Testis (tissue), 3 donors: ENCODE results near the gene AKAP14. TPM values are rescaled to one million over a fixed set of nuclear protein-coding genes. Genes with fewer than 3 reads are reported as not detected.
A peak's percentile ranks its signal among the peaks of the same experiment; 100 is the strongest.

Experiments
- DNase-seq: peaks from one replicate; pipeline ENCODE4 v3.0.0-alpha.2; 2019
- H3K27ac ChIP-seq, 2 donors: fragments of 200-600 bp; sonication (generic); one replicate each; pipeline ENCODE4 v1.5.1; 2019
- H3K27me3 ChIP-seq: fragments of 200-600 bp; sonication (generic); one replicate; pipeline ENCODE4 v1.5.1; 2019
- H3K36me3 ChIP-seq: fragments of 200-600 bp; sonication (generic); one replicate; pipeline ENCODE4 v1.5.1; 2017; ENCODE audit warnings: low read depth; ENCODE audit errors: missing control alignments
- H3K4me1 ChIP-seq: fragments of 200-600 bp; sonication (generic); one replicate; pipeline ENCODE4 v1.5.1; 2019
- H3K4me3 ChIP-seq, 2 donors: fragments of 200-600 bp; sonication (generic); one replicate each; pipeline ENCODE4 v1.5.1; 2017 to 2019
- H3K9me3 ChIP-seq: fragments of 200-600 bp; sonication (generic); one replicate; pipeline ENCODE4 v1.5.1; 2017
- CTCF ChIP-seq, 3 experiments: fragments of 450-650 bp in 2 of 3; fragments of 200-600 bp in 1 of 3; sonication (generic) in 1 of 3; IDR thresholded peaks; one replicate each; pipeline ENCODE4 v1.5.1; 2016 to 2019; ENCODE audit warnings: antibody characterized with exemption in 3 of 3, mild to moderate bottlenecking in 2 of 3, moderate library complexity in 1 of 3
- POLR2A ChIP-seq: fragments of 450-650 bp; IDR thresholded peaks from one replicate; pipeline ENCODE4 v1.6.1; 2017; ENCODE audit warnings: antibody characterized with exemption, mild to moderate bottlenecking, moderate library complexity
- WGBS, 2 donors: methylation state at CpG; one replicate each; pipeline ENCODE4 v1.1.5; 2018; 5-methylcytosine and 5-hydroxymethylcytosine counted together
- intact Hi-C: fragments of 100-400 bp; cut with DNase I; formaldehyde crosslinking; loops from one replicate; pipeline ENCODE4 v1.15.1; 2023; ENCODE audit warnings: low total_unique reads
- polyA plus RNA-seq: library from polyadenylated mRNA; stranded (reverse); fragments of 350-450 nt; fragmentation: Illumina TruSeq; extraction: RNeasy Lipid Tissue Mini Kit (QIAGEN cat#74804); gene quantifications from one replicate; pipeline ENCODE4 v1.2.3, GENCODE V29; 2014; ENCODE audit warnings: low read depth, low replicate concordance; ENCODE audit not compliant: insufficient read depth
- total RNA-seq, 2 donors: library from RNA; depleted of rRNA; stranded (reverse); fragments of >200 nt; gene quantifications; one replicate each; pipeline ENCODE4 v1.2.3, GENCODE V29; 2016

Gene AKAP14
- total and polyA plus RNA-seq, 3 donors from 2014 or later: 24.0 to 63.8 (median 50.3) TPM

- intact Hi-C loops: no loop called here
- peak overlapping the region; percentile 86 to 87 for H3K27ac ChIP-seq
- H3K27me3 ChIP-seq: no peaks in the 10 kb centered on the region
- H3K9me3 ChIP-seq: no peaks in the 10 kb centered on the region
- TF ChIP-seq POLR2A (no peak), CTCF (IDR thresholded peaks at IDR 0.05) (no peak)
- no peaks in the 10 kb centered on the region for H3K4me1 ChIP-seq
- no peak for DNase-seq
- peak overlapping the region; percentile 60 to 83 for H3K4me3 ChIP-seq
- 1% methylated on average over 10 of the region's 26 CpGs; no CpG with 5 or more reads in 1 of the 2 donors for WGBS, 2 donors
- H3K36me3 ChIP-seq: no peaks in the 10 kb centered on the region
Measured at GRCh38 chrX:119871245-119871598, 24.5 kb upstream of the AKAP14 start.

GRCh38 chrX:119871599-119872395 lies 23.9 kb upstream of the AKAP14 start, which contains the start of the genes NDUFA1 and RNF113A:
TSS of gene NDUFA1 (plus strand) at chrX:119871832. CDS start at chrX:119871912, 80 bp downstream.
TSS of gene RNF113A (minus strand) at chrX:119871733. CDS start at chrX:119871613, 120 bp downstream.
- TF ChIP-seq POLR2A: no peak
- TF ChIP-seq CTCF (IDR thresholded peaks at IDR 0.05): no peak
- intact Hi-C loops: no loop called here
- H3K9me3 ChIP-seq: no peaks in the 10 kb centered on the region
- 0 to 1% methylated on average over 1 to 12 of the region's 62 CpGs for WGBS, 2 donors
- no peaks in the 10 kb centered on the region for H3K27me3 ChIP-seq
- H3K4me1 ChIP-seq: no peaks in the 10 kb centered on the region
- H3K4me3 ChIP-seq: peak within 1 kb of the TSS; percentile 60 to 83
- no peaks in the 10 kb centered on the region for H3K36me3 ChIP-seq
- peak within 1 kb of the TSS; percentile 86 to 87 for H3K27ac ChIP-seq
- peak; percentile 87 for DNase-seq

- H3K27ac ChIP-seq: no peak overlapping the region
- H3K36me3 ChIP-seq: no peaks in the 10 kb centered on the region
- WGBS, 2 donors: 64 to 75% methylated on average over 2 of the region's 2 CpGs
- H3K27me3 ChIP-seq: no peaks in the 10 kb centered on the region
- DNase-seq: no peak
- no peaks in the 10 kb centered on the region for H3K4me1 ChIP-seq
- no peaks in the 10 kb centered on the region for H3K9me3 ChIP-seq
- H3K4me3 ChIP-seq: no peak overlapping the region
- TF ChIP-seq POLR2A (no peak), CTCF (IDR thresholded peaks at IDR 0.05) (no peak)
- intact Hi-C loops: no loop called here
Measured at GRCh38 chrX:119878740-119879139, 17.0 kb upstream of the AKAP14 start.

- H3K27ac ChIP-seq: no peak overlapping the region
- 83 to 89% methylated on average over 5 of the region's 5 CpGs for WGBS, 2 donors
- DNase-seq: no peak
- H3K4me3 ChIP-seq: no peak overlapping the region
- H3K9me3 ChIP-seq: no peaks in the 10 kb centered on the region
- no peaks in the 10 kb centered on the region for H3K27me3 ChIP-seq
- no peaks in the 10 kb centered on the region for H3K36me3 ChIP-seq
- TF ChIP-seq CTCF (IDR thresholded peaks at IDR 0.05): no peak
- no peak for TF ChIP-seq POLR2A
- intact Hi-C loops: no loop called here
- H3K4me1 ChIP-seq: no peaks in the 10 kb centered on the region
Measured at GRCh38 chrX:119880076-119880475, 15.6 kb upstream of the AKAP14 start.
